Mucosa of descending colon (tissue), 3 donors: Measurements from ENCODE around the gene LTB4R. TPM values are rescaled to one million over a fixed set of nuclear protein-coding genes. Genes with fewer than 3 reads are reported as not detected.

Experiments
- ATAC-seq: fragments of 200-7000 bp; cut with Tn5 transposase; one replicate; pipeline ENCODE4 v1.9.1; 2020; ENCODE audit warnings: mild to moderate bottlenecking, moderate library complexity
- DNase-seq, 3 donors: peaks; one replicate each; pipeline ENCODE4 v3.0.0-alpha.2; 2020
- H3K36me3 ChIP-seq: fragments of 200-600 bp; one replicate; pipeline ENCODE4 v1.8.0; 2021; ENCODE audit warnings: low read depth, mild to moderate bottlenecking
- H3K4me1 ChIP-seq: fragments of 200-600 bp; one replicate; pipeline ENCODE4 v1.8.0; 2021; ENCODE audit warnings: low read depth, mild to moderate bottlenecking
- H3K4me3 ChIP-seq: fragments of 200-600 bp; one replicate; pipeline ENCODE4 v1.8.0; 2021; ENCODE audit warnings: mild to moderate bottlenecking
- H3K9me3 ChIP-seq: fragments of 200-600 bp; one replicate; pipeline ENCODE4 v1.8.0; 2021; ENCODE audit warnings: mild to moderate bottlenecking
- CTCF ChIP-seq: fragments of 200-600 bp; IDR thresholded peaks from one replicate; pipeline ENCODE4 v1.8.0; 2022; ENCODE audit warnings: antibody characterized with exemption, mild to moderate bottlenecking
- intact Hi-C, 2 donors: fragments of 100-400 bp; cut with DNase I in 1 of 2; cut with micrococcal nuclease in 1 of 2; formaldehyde crosslinking; loops; one replicate each; pipeline versions ENCODE4 v1.11.0 to v1.11.1; 2022; cut with DNase I, micrococcal nuclease
- total RNA-seq, 3 donors: library from RNA; stranded (reverse); fragmentation: NEBNext Ultra II Directional in 2 of 3; extraction: Animal tissue kit (Norgen Biotek cat#: 25700) in 2 of 3; gene quantifications; one replicate each; pipeline versions ENCODE4 v1.2.1 to v1.2.4, GENCODE V29; 2021 to 2023
- donor health status: DM: no; HTN: no; CAD: no; lungs with moderate emphysema.
- donor health status: DM: no; HTN: no; CAD: no.
- donor health status: DM: no; HTN: yes; CAD: no.

Gene LTB4R
- total RNA-seq, 3 donors from 2014 or later: 3.4 to 6.1 (median 3.8) TPM

GRCh38 chr14:24317141-24317928 is 6.0 kb downstream of the LTB4R start:
- ATAC-seq: no peak
- no peak for TF ChIP-seq CTCF

GRCh38 chr14:24321212-24321975 is 10.1 kb downstream of the LTB4R start:
- Histone ChIP-seq H3K4me1 (peaks cover 2% of the 10 kb centered on the region), H3K4me3 (no peak overlapping the region), H3K36me3 (no peaks in the 10 kb centered on the region), H3K9me3 (no peaks in the 10 kb centered on the region)
- intact Hi-C loops: no loop called here
- TF ChIP-seq CTCF: no peak
- no peak for ATAC-seq
- peak in 1 of 3 donors; percentile 21 for DNase-seq

More at GRCh38 chr14:24317141-24317928, 6.0 kb downstream of the LTB4R start:
- no peak overlapping the region for H3K4me3 ChIP-seq
- no peaks in the 10 kb centered on the region for H3K9me3 ChIP-seq
- no peak for DNase-seq
- intact Hi-C loops: no loop called here
- no peaks in the 10 kb centered on the region for H3K36me3 ChIP-seq
- H3K4me1 ChIP-seq: peaks cover 20% of the 10 kb centered on the region

DNA sequence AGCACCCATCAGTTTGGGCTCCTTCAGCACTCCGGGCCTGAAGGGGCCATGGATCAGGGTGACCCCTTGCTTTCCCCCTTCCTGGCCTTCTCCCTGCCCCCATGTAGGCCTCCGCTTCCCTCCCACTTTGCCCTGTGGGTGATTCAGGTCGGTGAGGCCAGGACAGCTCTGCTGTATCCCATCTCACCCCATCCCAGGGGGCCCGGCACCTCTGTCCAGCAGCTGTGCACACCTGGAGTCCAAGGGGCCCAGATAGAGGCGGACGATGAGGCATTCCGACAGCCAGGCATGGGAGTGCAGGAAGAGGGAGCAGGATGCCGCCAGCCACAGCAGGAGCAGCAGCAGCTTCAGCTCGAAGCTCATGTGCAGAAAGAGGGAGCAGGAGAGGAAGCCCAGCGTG is 11.4 kb downstream of the LTB4R start:
- H3K36me3 ChIP-seq: no peaks in the 10 kb centered on the region
- H3K9me3 ChIP-seq: no peaks in the 10 kb centered on the region
- peak in 1 of 3 donors; percentile 19 for DNase-seq
- TF ChIP-seq CTCF: no peak
- no peaks in the 10 kb centered on the region for H3K4me1 ChIP-seq
- no peak overlapping the region for H3K4me3 ChIP-seq
- no peak for ATAC-seq
- intact Hi-C loops: no loop called here

- intact Hi-C loops: no loop called here
- DNase-seq (peak in 1 of 3 donors; percentile 2), ATAC-seq (no peak)
- H3K36me3 ChIP-seq: no peaks in the 10 kb centered on the region
- no peaks in the 10 kb centered on the region for H3K4me1 ChIP-seq
- H3K9me3 ChIP-seq: no peaks in the 10 kb centered on the region
- H3K4me3 ChIP-seq: no peak overlapping the region
- TF ChIP-seq CTCF: no peak
These were observed 12.0 kb downstream of the LTB4R start for GRCh38 chr14:24323341-24323740.

DNA sequence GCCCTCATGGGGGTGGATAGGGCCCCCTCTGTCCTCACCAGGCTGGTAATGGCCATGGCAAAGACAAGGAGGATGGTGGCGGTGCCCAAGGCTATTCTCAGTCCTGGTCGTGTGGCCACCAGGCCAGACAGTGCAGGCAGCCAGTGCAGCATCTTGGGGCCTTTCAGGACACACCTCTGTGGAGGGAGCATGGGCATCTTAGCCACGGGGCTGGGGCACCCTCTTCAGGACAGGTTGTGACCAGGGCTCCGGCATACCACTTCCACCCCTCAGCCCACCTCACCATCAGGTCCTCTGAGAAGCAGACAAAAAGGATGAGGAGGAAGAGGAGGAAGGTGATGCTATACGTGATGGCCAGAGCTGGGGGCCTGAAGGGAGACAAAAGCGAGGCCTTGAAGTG is 12.7 kb downstream of the LTB4R start:
- no peak for ATAC-seq

More for the DNA sequence above, 12.7 kb downstream of the LTB4R start:
- H3K36me3 ChIP-seq: no peaks in the 10 kb centered on the region
- H3K4me1 ChIP-seq: no peaks in the 10 kb centered on the region
- intact Hi-C loops: no loop called here
- no peaks in the 10 kb centered on the region for H3K9me3 ChIP-seq
- no peak for TF ChIP-seq CTCF
- peak in 1 of 3 donors; percentile 20 for DNase-seq
- no peak overlapping the region for H3K4me3 ChIP-seq
